Ascending aorta (tissue), 2 donors: ENCODE data around the gene PPP2R1A. TPM values are rescaled to one million over a fixed set of nuclear protein-coding genes. Genes with fewer than 3 reads are reported as not detected.

Experiments
- DNase-seq, 2 donors: peaks; one replicate each; pipeline ENCODE4 v3.0.0-alpha.2; 2019; ENCODE audit warnings: low spot score in 2 of 2
- H3K27ac ChIP-seq, 2 donors: fragments of 200-600 bp; sonication (generic); one replicate each; pipeline ENCODE4 v1.5.1; 2016 to 2017; ENCODE audit warnings: mild to moderate bottlenecking in 1 of 2
- H3K27me3 ChIP-seq: fragments of 200-600 bp; sonication (generic); one replicate; pipeline ENCODE4 v1.5.1; 2017
- H3K36me3 ChIP-seq, 2 donors: fragments of 200-600 bp; sonication (generic); one replicate each; pipeline ENCODE4 v1.5.1; 2016
- H3K4me1 ChIP-seq, 2 donors: fragments of 200-600 bp; sonication (generic); one replicate each; pipeline ENCODE4 v1.5.1; 2016 to 2017; ENCODE audit warnings: mild to moderate bottlenecking in 1 of 2
- H3K4me3 ChIP-seq, 2 donors: fragments of 200-600 bp; sonication (generic); one replicate each; pipeline ENCODE4 v1.5.1; 2016 to 2017; ENCODE audit warnings: mild to moderate bottlenecking in 1 of 2
- H3K9me3 ChIP-seq, 2 donors: fragments of 200-600 bp; sonication (generic); one replicate each; pipeline ENCODE4 v1.5.1; 2016
- CTCF ChIP-seq, 3 experiments: fragments of 200-600 bp in 2 of 3; fragments of 450-650 bp in 1 of 3; sonication (generic) in 2 of 3; IDR thresholded peaks; one replicate each; pipeline ENCODE4 v1.5.1; 2016 to 2019; ENCODE audit warnings: antibody characterized with exemption in 3 of 3, mild to moderate bottlenecking in 1 of 3, moderate library complexity in 1 of 3
- intact Hi-C: fragments of 100-400 bp; cut with DNase I; formaldehyde crosslinking; loops from one replicate; pipeline ENCODE4 v1.15.1; 2023
- total RNA-seq: library from RNA; depleted of rRNA; stranded (reverse); fragments of >200 nt; gene quantifications from one replicate; pipeline ENCODE4 v1.1.0, GENCODE V29; 2016

PPP2R1A gene
- total RNA-seq, 1 donor from 2014 or later: 215 TPM

GRCh38 chr19:52211203-52211602 lies 21.4 kb downstream of the PPP2R1A start:
- Histone ChIP-seq H3K9me3 (no peaks in the 10 kb centered on the region), H3K27me3 (no peaks in the 10 kb centered on the region), H3K4me1 (peaks cover 0 to 3% of the 10 kb centered on the region in 2 donors), H3K36me3 (peaks cover 83 to 97% of the 10 kb centered on the region in 2 donors), H3K27ac (no peak overlapping the region), H3K4me3 (no peak overlapping the region)
- no peak for DNase-seq
- no peak for TF ChIP-seq CTCF (IDR thresholded peaks at IDR 0.05)
- intact Hi-C loops: no loop called here

DNA sequence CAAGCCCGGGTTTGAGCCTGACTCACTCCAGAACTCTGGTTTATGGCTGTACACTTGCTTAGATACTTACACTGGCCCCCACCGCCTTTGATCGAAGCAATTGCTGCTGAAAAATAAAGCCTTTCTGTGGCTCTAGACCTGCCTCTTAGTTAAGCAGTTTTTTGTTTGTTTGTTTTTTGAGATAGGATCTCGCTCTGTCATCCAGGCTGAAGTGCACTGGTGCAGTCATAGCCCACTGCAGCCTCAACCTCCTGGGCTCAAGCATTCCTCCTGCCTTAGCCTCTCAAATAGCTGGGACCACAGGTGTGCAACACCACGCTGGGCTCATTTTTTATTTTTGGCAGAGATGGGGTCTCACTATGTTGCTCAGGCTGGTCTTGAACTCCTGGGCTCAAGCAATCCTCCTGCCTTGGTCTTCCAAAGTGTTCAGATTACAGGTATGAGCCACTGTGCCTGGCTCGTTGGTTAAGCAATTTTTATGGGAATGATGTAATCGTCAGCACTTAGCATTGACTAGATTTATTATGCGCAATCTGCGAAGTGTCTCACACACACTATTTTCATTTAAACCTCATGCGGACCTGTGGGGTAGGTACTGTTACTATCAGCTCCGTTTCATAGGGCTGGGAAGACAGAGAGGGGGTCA lies 22.2 kb downstream of the PPP2R1A start:
- H3K4me1 ChIP-seq: peaks cover 0 to 3% of the 10 kb centered on the region in 2 donors
- H3K9me3 ChIP-seq: no peaks in the 10 kb centered on the region
- no peak overlapping the region for H3K4me3 ChIP-seq
- intact Hi-C loops: no loop called here
- H3K27ac ChIP-seq: no peak overlapping the region
- no peaks in the 10 kb centered on the region for H3K27me3 ChIP-seq
- no peak for TF ChIP-seq CTCF (IDR thresholded peaks at IDR 0.05)
- no peak for DNase-seq
- peaks cover 83 to 98% of the 10 kb centered on the region in 2 donors for H3K36me3 ChIP-seq

DNA sequence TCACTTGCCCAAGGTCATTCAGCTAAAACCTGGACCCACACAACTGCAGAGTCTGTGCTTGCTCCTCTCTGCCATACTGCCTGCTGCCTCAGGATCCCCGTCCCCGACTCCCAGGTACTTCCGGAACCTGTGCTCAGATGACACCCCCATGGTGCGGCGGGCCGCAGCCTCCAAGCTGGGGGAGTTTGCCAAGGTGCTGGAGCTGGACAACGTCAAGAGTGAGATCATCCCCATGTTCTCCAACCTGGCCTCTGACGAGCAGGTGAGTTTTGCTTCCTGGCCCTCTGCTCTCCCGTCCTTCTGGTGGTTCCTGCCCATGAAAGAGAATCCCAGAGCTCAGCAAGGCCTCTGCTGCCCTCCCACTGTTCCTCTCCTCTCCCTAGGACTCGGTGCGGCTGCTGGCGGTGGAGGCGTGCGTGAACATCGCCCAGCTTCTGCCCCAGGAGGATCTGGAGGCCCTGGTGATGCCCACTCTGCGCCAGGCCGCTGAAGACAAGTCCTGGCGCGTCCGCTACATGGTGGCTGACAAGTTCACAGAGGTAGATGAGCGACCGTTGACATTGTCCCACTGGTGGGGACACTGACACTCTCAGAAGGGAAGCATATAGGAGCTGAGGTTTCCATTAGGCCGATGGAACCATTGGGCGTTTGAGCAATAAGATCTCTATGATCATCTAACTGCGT lies 22.9 kb downstream of the PPP2R1A start:
- intact Hi-C loops: no loop called here
- no peaks in the 10 kb centered on the region for H3K27me3 ChIP-seq
- H3K27ac ChIP-seq: no peak overlapping the region
- no peak for TF ChIP-seq CTCF (IDR thresholded peaks at IDR 0.05)
- H3K4me3 ChIP-seq: no peak overlapping the region
- no peak for DNase-seq
- peaks cover 0 to 3% of the 10 kb centered on the region in 2 donors for H3K4me1 ChIP-seq
- H3K36me3 ChIP-seq: peaks cover 83 to 98% of the 10 kb centered on the region in 2 donors
- no peaks in the 10 kb centered on the region for H3K9me3 ChIP-seq

GRCh38 chr19:52214241-52214640 lies 24.4 kb downstream of the PPP2R1A start:
- intact Hi-C loops: no loop called here
- no peaks in the 10 kb centered on the region for H3K9me3 ChIP-seq
- DNase-seq: no peak

GRCh38 chr19:52216401-52216800 lies 26.5 kb downstream of the PPP2R1A start:
- no peaks in the 10 kb centered on the region for H3K9me3 ChIP-seq
- intact Hi-C loops: no loop called here
- no peak overlapping the region for H3K4me3 ChIP-seq
- H3K36me3 ChIP-seq: peaks cover 99 to 100% of the 10 kb centered on the region in 2 donors
- H3K4me1 ChIP-seq: no peaks in the 10 kb centered on the region
- DNase-seq: peak in 1 of 2 donors; percentile 16
- TF ChIP-seq CTCF (IDR thresholded peaks at IDR 0.05): no peak
- H3K27me3 ChIP-seq: no peaks in the 10 kb centered on the region
- no peak overlapping the region for H3K27ac ChIP-seq

More at GRCh38 chr19:52214241-52214640, 24.4 kb downstream of the PPP2R1A start:
- Histone ChIP-seq H3K4me3 (no peak overlapping the region), H3K27ac (no peak overlapping the region), H3K4me1 (peaks cover 0 to 3% of the 10 kb centered on the region in 2 donors), H3K27me3 (no peaks in the 10 kb centered on the region), H3K36me3 (peaks cover 88 to 99% of the 10 kb centered on the region in 2 donors)
- TF ChIP-seq CTCF (IDR thresholded peaks at IDR 0.05): no peak
